Muscle of back (tissue), 10 donors: Measurements from ENCODE around the gene FBXO47. TPM values are rescaled to one million over a fixed set of nuclear protein-coding genes. Genes with fewer than 3 reads are reported as not detected.

Experiments
- polyA plus RNA-seq, 10 donors: library from polyadenylated mRNA; unstranded; fragments of 120-200 nt; gene quantifications; one replicate each; pipeline ENCODE4 v1.2.1, GENCODE V29; 2013; ENCODE audit not compliant: insufficient read length in 10 of 10

FBXO47 gene
- polyA plus RNA-seq, 10 donors, result 0.12 TPM; not detected in 9

Other genes starting within 250 kb of the FBXO47 start
- gene CISD3, start 237.1 kb downstream of the FBXO47 start, polyA plus RNA-seq, result 10 to 100 TPM; 12.0 to 18.9 (median 13.4) TPM
- 10 to 100 TPM; 28.1 to 44.9 (median 34.3) TPM for gene PCGF2, start 219.1 kb downstream of the FBXO47 start, polyA plus RNA-seq
- 10 to 100 TPM; 61.0 to 83.2 (median 76.3) TPM for gene PSMB3, start 214.7 kb downstream of the FBXO47 start, polyA plus RNA-seq
- gene PIP4K2B, start 167.8 kb downstream of the FBXO47 start, polyA plus RNA-seq, result 10 to 100 TPM; 58.4 to 71.2 (median 65.3) TPM
- gene CWC25, start 142.1 kb downstream of the FBXO47 start, polyA plus RNA-seq, result 10 to 100 TPM; 11.4 to 17.0 (median 13.3) TPM
- gene RPL23, start 113.7 kb downstream of the FBXO47 start, polyA plus RNA-seq, result 1,000 to 10,000 TPM; 2,560 to 3,456 (median 2,921) TPM
- 100 to 1,000 TPM in 2 of 10 donors, 10 to 100 TPM in 8; 72.6 to 119 (median 85.9) TPM for gene LASP1, start 97.3 kb downstream of the FBXO47 start, polyA plus RNA-seq
- 10 to 100 TPM in 3 of 10 donors, 1 to 10 TPM in 7; 4.0 to 14.0 (median 8.5) TPM for gene PLXDC1, start 184.2 kb upstream of the FBXO47 start, polyA plus RNA-seq
- under 1 TPM in 6 of 10 donors, not detected in 4; 0.24 to 0.42 (median 0.33) TPM for gene ARL5C, start 198.8 kb upstream of the FBXO47 start, polyA plus RNA-seq
- 100 to 1,000 TPM in 9 of 10 donors, 10 to 100 TPM in 1; 85.0 to 201 (median 186) TPM for gene CACNB1, start 230.3 kb upstream of the FBXO47 start, polyA plus RNA-seq
- 1,000 to 10,000 TPM; 2,263 to 2,766 (median 2,554) TPM for gene RPL19, start 232.9 kb upstream of the FBXO47 start, polyA plus RNA-seq